ENCODE results near the gene SIPA1.

Gene SIPA1

GRCh38 chr11:65607614-65608426, 30.1 kb upstream of the SIPA1 start:
- no peak for DNase-seq

GRCh38 chr11:65609229-65609628, 28.7 kb upstream of the SIPA1 start:
- no peak for DNase-seq

GRCh38 chr11:65609665-65610064, 28.2 kb upstream of the SIPA1 start:
- DNase-seq: no peak

GRCh38 chr11:65610404-65610803, 27.5 kb upstream of the SIPA1 start:
- no peak for DNase-seq

GRCh38 chr11:65611028-65611757, 26.7 kb upstream of the SIPA1 start:
- DNase-seq: no peak

- no peak for DNase-seq
Observed at GRCh38 chr11:65611758-65612603, 25.9 kb upstream of the SIPA1 start.

GRCh38 chr11:65612691-65613090, 25.2 kb upstream of the SIPA1 start:
- no peak for DNase-seq

GRCh38 chr11:65613091-65613928, 24.6 kb upstream of the SIPA1 start:
- DNase-seq: peak in 1 of 2 experiments; percentile 34

- DNase-seq: peak; percentile 99 to 100
Observed at GRCh38 chr11:65615229-65615949, 22.5 kb upstream of the SIPA1 start, which contains the start of gene PCNX3. PCNX3 (plus strand) TSS chr11:65615776; CDS start chr11:65616312, 536 bp downstream.

GRCh38 chr11:65615950-65616574, 21.8 kb upstream of the SIPA1 start:
- DNase-seq: peak in 1 of 2 experiments; percentile 59

GRCh38 chr11:65616575-65617001, 21.3 kb upstream of the SIPA1 start:
- no peak for DNase-seq

GRCh38 chr11:65617136-65617850, 20.6 kb upstream of the SIPA1 start:
- DNase-seq: no peak

GRCh38 chr11:65617990-65618751, 19.7 kb upstream of the SIPA1 start:
- DNase-seq: no peak

- DNase-seq: no peak
Observed at GRCh38 chr11:65618763-65619162, 19.1 kb upstream of the SIPA1 start.

- no peak for DNase-seq
Observed at GRCh38 chr11:65619281-65619928, 18.5 kb upstream of the SIPA1 start.

GRCh38 chr11:65620666-65621065, 17.2 kb upstream of the SIPA1 start:
- DNase-seq: no peak

- no peak for DNase-seq
Observed at GRCh38 chr11:65621460-65621859, 16.4 kb upstream of the SIPA1 start.

GRCh38 chr11:65622011-65622410, 15.9 kb upstream of the SIPA1 start:
- DNase-seq: no peak

GRCh38 chr11:65623177-65623576, 14.7 kb upstream of the SIPA1 start:
- DNase-seq: no peak
